HG02678 (cell line): ENCODE data around the gene CHST14.

Source experiments
- ATAC-seq: cut with Tn5 transposase; IDR thresholded peaks from one replicate; pipeline ENCODE4 v1.9.1; 2021; ENCODE audit warnings: mild to moderate bottlenecking, moderate library complexity; ENCODE audit not compliant: unreplicated experiment

The CHST14 gene

GRCh38 chr15:40487816-40488682, 17.3 kb downstream of the CHST14 start:
- ATAC-seq: no peak

GRCh38 chr15:40489274-40490175, 18.7 kb downstream of the CHST14 start:
- no peak for ATAC-seq

GRCh38 chr15:40493089-40493840, 22.5 kb downstream of the CHST14 start:
- no peak for ATAC-seq

- ATAC-seq: no peak
These were observed 24.7 kb downstream of the CHST14 start for GRCh38 chr15:40495516-40495915.

GRCh38 chr15:40498418-40498817, 27.6 kb downstream of the CHST14 start:
- ATAC-seq: no peak

GRCh38 chr15:40498891-40499290, 28.1 kb downstream of the CHST14 start:
- ATAC-seq: no peak

- no peak for ATAC-seq
These were observed 29.1 kb downstream of the CHST14 start for GRCh38 chr15:40499931-40500330.

- no peak for ATAC-seq
These were observed 30.0 kb downstream of the CHST14 start for GRCh38 chr15:40500568-40501330.

- ATAC-seq: no peak
These were observed 30.7 kb downstream of the CHST14 start for GRCh38 chr15:40501487-40501886.

- ATAC-seq: peak; percentile 54
These were observed 36.3 kb downstream of the CHST14 start for GRCh38 chr15:40506964-40507571.

GRCh38 chr15:40508216-40508615, 37.4 kb downstream of the CHST14 start:
- no peak for ATAC-seq

- no peak for ATAC-seq
These were observed 39.4 kb downstream of the CHST14 start for GRCh38 chr15:40510201-40510600.

- peak; percentile 45 for ATAC-seq
These were observed 40.3 kb downstream of the CHST14 start for GRCh38 chr15:40511093-40511471.

GRCh38 chr15:40511472-40512133, 40.8 kb downstream of the CHST14 start:
- peak; percentile 54 for ATAC-seq

- ATAC-seq: no peak
These were observed 41.7 kb downstream of the CHST14 start for GRCh38 chr15:40512440-40512839.

GRCh38 chr15:40513609-40514008, 42.8 kb downstream of the CHST14 start:
- no peak for ATAC-seq

GRCh38 chr15:40516322-40516721, 45.5 kb downstream of the CHST14 start:
- ATAC-seq: no peak
